Measurements from ENCODE around the gene RTCA.

DNA sequence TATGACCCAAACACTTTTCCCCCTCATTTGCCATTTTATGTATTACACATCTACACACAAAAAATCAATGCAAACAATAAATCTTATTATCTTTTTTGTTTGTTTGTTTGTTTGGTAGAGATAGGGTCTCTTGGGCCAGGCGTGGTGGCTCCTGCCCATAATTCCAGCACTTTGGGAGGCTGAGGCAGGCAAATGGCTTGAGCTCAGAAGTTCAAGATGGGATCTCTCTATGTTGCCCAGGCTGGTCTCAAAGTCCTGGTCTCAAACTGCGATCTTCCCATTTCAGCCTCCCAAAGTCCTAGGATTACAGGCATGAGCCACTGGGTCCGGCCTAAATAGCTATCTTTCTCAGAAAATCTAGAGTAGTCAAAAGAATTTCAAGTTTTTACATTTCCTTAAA is 15.2 kb upstream of the RTCA start:
- TF ChIP-seq, protein P1, sequence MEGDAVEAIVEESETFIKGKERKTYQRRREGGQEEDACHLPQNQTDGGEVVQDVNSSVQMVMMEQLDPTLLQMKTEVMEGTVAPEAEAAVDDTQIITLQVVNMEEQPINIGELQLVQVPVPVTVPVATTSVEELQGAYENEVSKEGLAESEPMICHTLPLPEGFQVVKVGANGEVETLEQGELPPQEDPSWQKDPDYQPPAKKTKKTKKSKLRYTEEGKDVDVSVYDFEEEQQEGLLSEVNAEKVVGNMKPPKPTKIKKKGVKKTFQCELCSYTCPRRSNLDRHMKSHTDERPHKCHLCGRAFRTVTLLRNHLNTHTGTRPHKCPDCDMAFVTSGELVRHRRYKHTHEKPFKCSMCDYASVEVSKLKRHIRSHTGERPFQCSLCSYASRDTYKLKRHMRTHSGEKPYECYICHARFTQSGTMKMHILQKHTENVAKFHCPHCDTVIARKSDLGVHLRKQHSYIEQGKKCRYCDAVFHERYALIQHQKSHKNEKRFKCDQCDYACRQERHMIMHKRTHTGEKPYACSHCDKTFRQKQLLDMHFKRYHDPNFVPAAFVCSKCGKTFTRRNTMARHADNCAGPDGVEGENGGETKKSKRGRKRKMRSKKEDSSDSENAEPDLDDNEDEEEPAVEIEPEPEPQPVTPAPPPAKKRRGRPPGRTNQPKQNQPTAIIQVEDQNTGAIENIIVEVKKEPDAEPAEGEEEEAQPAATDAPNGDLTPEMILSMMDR (IDR thresholded peaks at IDR 0.05): no peak
- no peak for TF ChIP-seq EZH2 (IDR thresholded peaks at IDR 0.05; ENCODE audit: borderline replicate concordance, insufficient read depth, low read depth, low read length, poor library complexity, severe bottlenecking)
